ENCODE measurements around the gene CAP1.

The CAP1 gene

DNA sequence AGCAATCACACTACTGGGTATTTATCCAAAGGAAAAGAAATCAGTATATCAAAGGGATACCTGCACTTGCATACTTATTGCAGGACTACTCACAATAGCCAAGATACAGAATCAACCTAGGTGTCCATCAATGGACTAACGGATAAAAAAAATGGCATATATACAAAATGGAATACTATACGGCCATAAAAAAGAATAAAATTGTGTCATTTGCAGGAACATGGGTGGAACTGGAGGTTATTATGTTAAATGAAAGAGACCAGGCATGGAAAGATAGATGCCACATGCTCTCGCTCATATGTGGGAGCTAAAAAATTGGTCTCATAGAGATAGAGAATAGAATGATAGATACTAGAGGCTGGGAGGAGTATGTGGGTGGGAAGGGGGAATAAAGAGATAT is 29.3 kb upstream of the CAP1 start:
- peaks cover 6% of the 10 kb centered on the region for H3K4me1 ChIP-seq (ENCODE audit: control insufficient read depth, insufficient read depth, low read length, poor library complexity, severe bottlenecking)
- no peaks in the 10 kb centered on the region for H3K36me3 ChIP-seq (ENCODE audit: control insufficient read depth, insufficient read depth, low read length)
- 94 to 96% methylated on average over 2 of the region's 3 CpGs for whole genome bisulfite sequencing, 2 experiments (ENCODE audit: insufficient coverage in 2 of 2)
- H3K27ac ChIP-seq (ENCODE audit: low read depth, low read length, severe bottlenecking), result no peak overlapping the region
- H3K9me3 ChIP-seq (ENCODE audit: control insufficient read depth, low read length), result no peaks in the 10 kb centered on the region
- no peak overlapping the region for H3K4me3 ChIP-seq (ENCODE audit: extremely low read depth, insufficient read depth, low read length, poor library complexity, severe bottlenecking)

DNA sequence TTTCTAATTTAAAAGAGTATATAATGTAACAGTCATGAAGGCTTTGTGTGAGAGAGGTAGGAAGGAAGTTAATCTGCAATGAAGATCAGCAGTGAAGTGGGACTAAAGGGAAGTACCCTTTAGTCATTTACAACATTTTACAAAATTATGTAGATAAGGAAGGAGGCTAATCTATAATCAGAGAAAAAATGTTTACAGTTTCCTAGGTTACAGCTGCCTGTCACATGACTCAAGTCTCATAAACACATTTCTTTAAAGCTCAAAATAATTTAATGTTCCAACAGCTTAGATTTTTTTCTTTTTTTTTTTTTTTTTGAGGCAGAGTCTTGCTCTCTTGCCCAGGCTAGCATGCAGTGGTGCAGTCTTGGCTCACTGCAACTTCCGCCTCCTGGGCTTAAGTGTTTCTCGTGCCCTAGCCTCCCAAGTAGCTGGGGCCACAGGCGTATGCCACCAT is 26.2 kb upstream of the CAP1 start:
- peaks cover 3% of the 10 kb centered on the region for H3K9me3 ChIP-seq (ENCODE audit: control insufficient read depth, low read length)
- H3K36me3 ChIP-seq (ENCODE audit: control insufficient read depth, insufficient read depth, low read length), result no peaks in the 10 kb centered on the region
- 94 to 96% methylated on average over 3 of the region's 3 CpGs for WGBS, 2 experiments (ENCODE audit: insufficient coverage in 2 of 2)
- H3K4me3 ChIP-seq (ENCODE audit: extremely low read depth, insufficient read depth, low read length, poor library complexity, severe bottlenecking), result no peak overlapping the region
- no peak overlapping the region for H3K27ac ChIP-seq (ENCODE audit: low read depth, low read length, severe bottlenecking)
- H3K4me1 ChIP-seq (ENCODE audit: control insufficient read depth, insufficient read depth, low read length, poor library complexity, severe bottlenecking), result peaks cover 6% of the 10 kb centered on the region

DNA sequence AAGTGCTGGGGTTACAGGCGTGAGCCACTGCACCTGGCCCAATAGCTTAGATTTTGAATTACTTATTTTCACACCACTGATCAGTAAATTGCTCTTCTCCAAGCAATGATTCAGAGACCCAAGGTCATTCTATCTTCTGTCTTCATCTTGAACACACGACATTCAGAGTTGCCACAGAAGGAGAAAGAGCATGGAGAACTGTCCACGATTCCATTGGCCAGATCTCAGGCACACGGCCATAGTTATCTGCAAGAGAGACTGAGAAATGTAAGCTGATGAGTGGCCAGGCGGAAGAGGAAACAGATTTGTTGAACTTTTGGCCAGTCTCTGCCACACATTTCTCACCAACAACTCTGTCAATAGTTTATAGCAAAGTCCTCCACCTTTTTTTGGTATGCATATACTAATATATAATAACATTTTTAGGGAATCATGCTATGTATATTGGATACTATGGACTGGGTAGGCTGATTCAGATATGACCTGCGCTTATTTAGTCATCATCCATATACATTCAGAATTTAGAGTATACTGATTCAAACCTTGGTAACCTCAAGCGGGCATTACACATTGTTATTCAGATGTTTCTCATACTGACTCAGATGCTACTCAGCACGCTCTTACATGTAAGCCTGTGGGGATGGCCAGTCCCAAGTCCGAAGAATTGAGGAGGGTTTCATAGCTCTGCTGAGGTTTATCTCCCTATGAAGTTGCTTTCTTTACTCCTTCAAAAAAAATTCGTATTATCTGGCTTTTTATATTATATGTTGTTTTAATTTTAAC is 25.5 kb upstream of the CAP1 start:
- WGBS, 2 experiments (ENCODE audit: insufficient coverage in 2 of 2), result 80 to 90% methylated on average over 3 to 4 of the region's 10 CpGs
- Histone ChIP-seq H3K36me3 (ENCODE audit: control insufficient read depth, insufficient read depth, low read length) (no peaks in the 10 kb centered on the region), H3K4me3 (ENCODE audit: extremely low read depth, insufficient read depth, low read length, poor library complexity, severe bottlenecking) (no peak overlapping the region), H3K27ac (ENCODE audit: low read depth, low read length, severe bottlenecking) (no peak overlapping the region), H3K4me1 (ENCODE audit: control insufficient read depth, insufficient read depth, low read length, poor library complexity, severe bottlenecking) (peaks cover 6% of the 10 kb centered on the region), H3K9me3 (ENCODE audit: control insufficient read depth, low read length) (peaks cover 3% of the 10 kb centered on the region)

DNA sequence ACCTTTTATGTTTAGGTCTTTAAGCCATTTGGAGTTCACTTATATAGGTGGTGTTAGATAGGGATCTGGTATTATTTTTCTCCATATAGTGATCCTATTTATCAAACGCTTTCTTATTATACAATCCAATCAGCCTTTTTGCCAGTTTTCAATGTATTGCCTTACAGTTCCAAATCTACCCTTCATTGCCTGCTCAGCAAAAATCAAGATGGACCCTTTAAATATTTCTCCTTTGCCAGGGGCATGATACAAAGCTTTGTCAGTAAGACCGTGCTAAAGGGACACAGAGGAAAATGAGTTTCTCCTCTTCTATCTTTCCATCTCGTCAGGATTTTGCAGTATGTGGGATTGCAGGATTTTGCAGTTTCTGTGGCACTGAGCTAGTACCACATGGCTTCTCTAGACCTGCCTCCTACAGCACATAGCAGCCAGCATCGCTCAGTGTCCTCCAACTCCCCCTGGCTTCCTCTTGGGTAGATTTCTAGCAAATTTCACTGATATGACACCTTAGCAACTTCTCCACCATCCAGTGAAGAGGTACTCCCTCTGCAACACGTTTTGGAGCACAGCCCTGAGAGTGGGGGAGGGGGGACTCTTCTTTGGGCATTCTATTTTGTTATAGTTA is 22.5 kb upstream of the CAP1 start:
- H3K4me3 ChIP-seq (ENCODE audit: extremely low read depth, insufficient read depth, low read length, poor library complexity, severe bottlenecking), result no peak overlapping the region
- H3K9me3 ChIP-seq (ENCODE audit: control insufficient read depth, low read length), result peaks cover 3% of the 10 kb centered on the region
- 88 to 93% methylated on average over 3 to 4 of the region's 5 CpGs for WGBS, 2 experiments (ENCODE audit: insufficient coverage in 2 of 2)
- peaks cover 6% of the 10 kb centered on the region for H3K4me1 ChIP-seq (ENCODE audit: control insufficient read depth, insufficient read depth, low read length, poor library complexity, severe bottlenecking)
- no peak overlapping the region for H3K27ac ChIP-seq (ENCODE audit: low read depth, low read length, severe bottlenecking)
- no peaks in the 10 kb centered on the region for H3K36me3 ChIP-seq (ENCODE audit: control insufficient read depth, insufficient read depth, low read length)

DNA sequence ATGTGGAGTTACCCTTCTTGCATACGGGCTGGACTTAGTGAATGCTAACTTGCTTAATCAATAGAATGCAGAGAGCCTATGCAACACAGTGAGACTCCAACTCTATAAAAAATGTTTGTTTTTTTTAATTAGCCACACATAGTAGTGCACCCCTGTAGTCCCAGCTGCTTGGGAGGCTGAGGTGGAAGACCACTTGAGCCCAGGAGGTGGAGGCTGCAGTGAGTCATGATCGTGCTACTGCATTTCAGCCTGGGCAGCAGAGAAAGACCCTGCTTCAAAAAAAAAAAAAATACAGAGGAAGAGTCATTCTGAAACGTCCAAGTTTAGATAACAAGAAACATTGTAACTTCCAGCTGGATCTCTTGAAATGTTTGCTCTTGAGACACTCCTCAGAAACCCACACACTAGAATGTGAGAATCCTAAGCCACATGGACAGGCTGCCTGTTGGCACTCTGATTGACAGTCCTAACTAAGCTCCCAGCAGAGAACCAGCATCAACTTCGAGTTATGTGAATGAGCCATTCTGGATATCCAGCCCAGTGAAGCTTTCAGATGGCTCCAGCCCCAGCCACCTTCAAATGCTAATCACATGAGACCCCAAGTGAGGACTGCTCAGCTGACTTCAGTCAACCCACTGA is 20.0 kb upstream of the CAP1 start:
- peaks cover 3% of the 10 kb centered on the region for H3K9me3 ChIP-seq (ENCODE audit: control insufficient read depth, low read length)
- no peaks in the 10 kb centered on the region for H3K36me3 ChIP-seq (ENCODE audit: control insufficient read depth, insufficient read depth, low read length)
- no peak overlapping the region for H3K27ac ChIP-seq (ENCODE audit: low read depth, low read length, severe bottlenecking)
- 57 to 64% methylated on average over 3 of the region's 4 CpGs for WGBS, 2 experiments (ENCODE audit: insufficient coverage in 2 of 2)
- H3K4me3 ChIP-seq (ENCODE audit: extremely low read depth, insufficient read depth, low read length, poor library complexity, severe bottlenecking), result no peak overlapping the region
- H3K4me1 ChIP-seq (ENCODE audit: control insufficient read depth, insufficient read depth, low read length, poor library complexity, severe bottlenecking), result peaks cover under 1% of the 10 kb centered on the region

DNA sequence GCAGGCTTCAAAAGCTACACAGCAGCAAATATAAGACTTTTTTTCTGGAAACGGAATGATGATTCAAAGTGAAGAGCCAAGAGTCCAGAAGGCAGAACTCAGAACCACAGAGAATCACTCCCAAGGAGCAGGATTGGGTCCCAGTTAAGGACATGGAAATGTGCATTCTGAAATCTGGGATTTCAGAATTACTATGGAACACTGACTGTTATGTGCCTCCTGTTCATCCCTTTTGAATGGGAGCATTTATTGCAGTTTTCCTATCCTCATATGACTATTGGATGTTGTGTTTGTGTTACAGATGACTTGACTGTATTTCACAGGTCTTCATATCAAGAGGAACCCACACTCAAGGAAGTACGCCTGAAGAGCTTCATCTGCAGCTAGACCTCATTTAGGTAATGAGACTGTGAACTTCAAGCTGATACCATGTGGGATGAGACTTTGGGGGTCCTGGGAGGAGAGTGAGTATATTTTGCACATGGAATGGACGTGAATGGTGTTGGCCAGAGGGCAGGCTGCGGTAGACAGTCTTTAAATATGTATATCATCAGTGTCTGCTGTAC is 17.1 kb upstream of the CAP1 start:
- Histone ChIP-seq H3K27ac (ENCODE audit: low read depth, low read length, severe bottlenecking) (no peak overlapping the region), H3K36me3 (ENCODE audit: control insufficient read depth, insufficient read depth, low read length) (no peaks in the 10 kb centered on the region), H3K9me3 (ENCODE audit: control insufficient read depth, low read length) (no peaks in the 10 kb centered on the region), H3K4me3 (ENCODE audit: extremely low read depth, insufficient read depth, low read length, poor library complexity, severe bottlenecking) (no peak overlapping the region), H3K4me1 (ENCODE audit: control insufficient read depth, insufficient read depth, low read length, poor library complexity, severe bottlenecking) (no peaks in the 10 kb centered on the region)
- 81 to 82% methylated on average over 3 of the region's 4 CpGs for WGBS, 2 experiments (ENCODE audit: insufficient coverage in 2 of 2)

DNA sequence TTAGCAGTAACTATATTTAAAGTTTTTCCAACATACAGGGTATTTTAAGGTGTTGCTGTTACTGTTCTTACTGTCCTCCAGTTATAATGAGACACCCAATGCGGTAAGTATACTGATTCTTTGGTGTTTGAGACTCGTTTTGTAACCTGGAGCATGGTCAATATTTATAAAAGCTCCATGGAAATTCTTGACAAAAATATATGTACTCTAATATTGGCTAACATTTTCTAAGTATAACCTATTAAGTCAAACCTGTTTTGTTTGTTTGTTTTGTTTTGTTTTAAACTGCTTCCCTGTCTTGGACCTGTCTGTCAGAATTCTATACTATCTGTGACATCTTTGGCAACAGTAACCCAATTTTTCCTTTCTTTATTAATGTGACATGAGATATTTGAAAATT is 15.9 kb upstream of the CAP1 start:
- no peaks in the 10 kb centered on the region for H3K36me3 ChIP-seq (ENCODE audit: control insufficient read depth, insufficient read depth, low read length)
- H3K9me3 ChIP-seq (ENCODE audit: control insufficient read depth, low read length), result no peaks in the 10 kb centered on the region
- H3K27ac ChIP-seq (ENCODE audit: low read depth, low read length, severe bottlenecking), result no peak overlapping the region
- H3K4me3 ChIP-seq (ENCODE audit: extremely low read depth, insufficient read depth, low read length, poor library complexity, severe bottlenecking), result no peak overlapping the region
- WGBS, 2 experiments (ENCODE audit: insufficient coverage in 2 of 2), result no CpG with 5 or more reads among the region's 2 CpGs
- H3K4me1 ChIP-seq (ENCODE audit: control insufficient read depth, insufficient read depth, low read length, poor library complexity, severe bottlenecking), result no peaks in the 10 kb centered on the region

DNA sequence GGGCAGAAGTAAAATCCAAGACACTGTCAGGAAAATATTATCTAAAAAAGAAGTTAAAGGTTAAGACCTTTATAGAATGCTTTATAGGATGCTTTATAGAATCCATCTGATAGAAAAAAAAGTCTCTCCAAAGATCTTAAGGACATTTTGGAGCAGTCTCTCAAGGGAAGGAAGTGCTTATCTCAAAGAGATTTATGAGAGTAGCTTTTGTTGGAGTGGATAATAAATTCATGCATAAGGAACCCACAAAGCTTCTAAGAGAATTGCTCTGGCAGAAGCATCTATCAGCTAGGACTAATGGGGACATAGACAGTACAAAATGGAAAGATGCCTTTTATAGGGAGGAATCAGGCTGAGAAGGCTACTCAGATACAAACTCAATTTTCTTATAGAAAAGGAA is 12.9 kb upstream of the CAP1 start:
- Histone ChIP-seq H3K27ac (ENCODE audit: low read depth, low read length, severe bottlenecking) (no peak overlapping the region), H3K4me1 (ENCODE audit: control insufficient read depth, insufficient read depth, low read length, poor library complexity, severe bottlenecking) (no peaks in the 10 kb centered on the region), H3K4me3 (ENCODE audit: extremely low read depth, insufficient read depth, low read length, poor library complexity, severe bottlenecking) (no peak overlapping the region), H3K9me3 (ENCODE audit: control insufficient read depth, low read length) (no peaks in the 10 kb centered on the region), H3K36me3 (ENCODE audit: control insufficient read depth, insufficient read depth, low read length) (no peaks in the 10 kb centered on the region)

DNA sequence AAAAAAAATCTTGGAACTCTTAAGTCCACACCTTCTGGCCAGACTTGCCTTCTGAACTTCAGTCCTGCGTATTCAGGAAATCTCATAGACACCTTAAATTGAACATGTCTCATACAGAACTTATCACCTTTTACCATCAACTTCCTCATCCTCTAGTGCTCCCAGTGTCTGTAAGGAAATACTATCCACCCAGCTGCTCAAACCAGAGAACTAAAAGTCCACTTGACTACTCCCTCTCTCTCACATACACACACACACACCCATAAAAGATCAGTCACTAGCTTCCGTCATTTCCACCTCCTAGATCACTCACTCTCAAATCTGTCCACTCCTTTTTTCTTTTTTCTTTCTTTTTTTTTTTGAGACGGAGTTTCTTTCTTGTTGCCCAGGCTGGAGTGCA is 10.9 kb upstream of the CAP1 start:
- H3K27ac ChIP-seq (ENCODE audit: low read depth, low read length, severe bottlenecking), result no peak overlapping the region
- no peak overlapping the region for H3K4me3 ChIP-seq (ENCODE audit: extremely low read depth, insufficient read depth, low read length, poor library complexity, severe bottlenecking)
- WGBS, 2 experiments (ENCODE audit: insufficient coverage in 2 of 2), result 87 to 91% methylated on average over 3 of the region's 3 CpGs
- H3K36me3 ChIP-seq (ENCODE audit: control insufficient read depth, insufficient read depth, low read length), result no peaks in the 10 kb centered on the region
- peaks cover 1% of the 10 kb centered on the region for H3K4me1 ChIP-seq (ENCODE audit: control insufficient read depth, insufficient read depth, low read length, poor library complexity, severe bottlenecking)
- H3K9me3 ChIP-seq (ENCODE audit: control insufficient read depth, low read length), result no peaks in the 10 kb centered on the region

DNA sequence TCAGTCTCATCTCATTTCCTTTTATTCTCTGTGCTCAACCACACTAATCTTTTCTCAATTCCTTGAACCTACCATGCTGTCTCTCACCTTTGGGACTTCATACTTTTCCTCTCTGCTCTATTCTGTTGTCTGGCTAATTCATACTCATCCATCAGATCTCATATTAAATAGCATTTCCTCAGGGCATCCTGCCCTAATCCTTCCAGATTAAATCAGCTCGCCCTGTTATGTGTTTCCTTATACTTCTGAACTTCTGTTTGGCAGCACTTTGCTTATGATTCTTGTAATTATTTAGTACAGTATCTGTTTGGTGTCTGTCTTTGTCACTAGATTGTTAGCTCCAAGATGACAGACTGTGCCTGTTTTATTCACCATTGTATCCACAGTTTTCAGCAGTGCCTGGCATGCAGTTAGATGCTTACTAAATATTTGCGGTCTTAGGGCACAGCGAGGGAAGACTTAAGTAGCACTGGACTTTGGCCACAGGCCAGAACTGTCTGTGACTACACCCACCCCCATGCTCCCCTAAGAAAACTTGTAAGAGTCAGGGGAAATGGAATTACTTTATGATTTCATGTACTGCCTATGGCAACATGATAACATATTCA is 9.9 kb upstream of the CAP1 start:
- Histone ChIP-seq H3K36me3 (ENCODE audit: control insufficient read depth, insufficient read depth, low read length) (no peaks in the 10 kb centered on the region), H3K27ac (ENCODE audit: low read depth, low read length, severe bottlenecking) (no peak overlapping the region), H3K4me1 (ENCODE audit: control insufficient read depth, insufficient read depth, low read length, poor library complexity, severe bottlenecking) (peaks cover 8% of the 10 kb centered on the region), H3K4me3 (ENCODE audit: extremely low read depth, insufficient read depth, low read length, poor library complexity, severe bottlenecking) (no peak overlapping the region), H3K9me3 (ENCODE audit: control insufficient read depth, low read length) (no peaks in the 10 kb centered on the region)
- WGBS, 2 experiments (ENCODE audit: insufficient coverage in 2 of 2), result 100% methylated on average over 1 to 2 of the region's 3 CpGs
